IMR-90 (cell line): ENCODE results near the gene HMGA1. TPM values are rescaled to one million over a fixed set of nuclear protein-coding genes. Genes with fewer than 3 reads are reported as not detected.

Experiments used
- ATAC-seq: fragments of 200-7000 bp; cut with Tn5 transposase; 2 replicates; pipeline ENCODE4 v1.9.1; 2020; ENCODE audit warnings: low read depth, mild to moderate bottlenecking, moderate library complexity
- BruUV-seq: library from RNA; stranded (reverse); fragments of 400-500 nt; replicated peaks from 2 replicates; lab custom pipeline; 2021; lab: Mats Ljungman, UMichigan
- CTCF ChIA-PET: fragments of 300-600 bp; formaldehyde crosslinking; extraction: SDS; loops from one replicate; lab custom pipeline; 2021; ENCODE audit warnings: antibody characterized with exemption; lab: Yijun Ruan, JAX
- POLR2A ChIA-PET: fragments of 300-600 bp; sonication (Branson Sonifier 250); formaldehyde crosslinking; loops from one replicate; lab custom pipeline; 2022; ENCODE audit warnings: antibody characterized with exemption; ENCODE audit not compliant: unreplicated experiment; lab: Charles Lee
- DNase-seq: peaks from one replicate; pipeline ENCODE4 v3.0.0; 2013
- H2AFZ ChIP-seq: replicated peaks from 2 replicates; pipeline ENCODE3; 2013; ENCODE audit warnings: low read length, mild to moderate bottlenecking; ENCODE audit not compliant: poor library complexity
- H2AK5ac ChIP-seq: 2 replicates; pipeline ENCODE4 v1.6.1; 2013; ENCODE audit warnings: low read depth, low read length, inconsistent platforms
- H2AK9ac ChIP-seq: replicated peaks from 2 replicates; pipeline ENCODE3; 2013; ENCODE audit warnings: mild to moderate bottlenecking, low read depth, low read length, moderate library complexity; ENCODE audit not compliant: poor library complexity
- H2BK120ac ChIP-seq: 2 replicates; pipeline ENCODE4 v1.6.1; 2013; ENCODE audit warnings: low read depth, low read length, inconsistent platforms
- H2BK15ac ChIP-seq: 3 replicates; pipeline ENCODE4 v1.6.1; 2013; ENCODE audit warnings: low read depth, low read length, inconsistent platforms
- H2BK20ac ChIP-seq: 2 replicates; pipeline ENCODE4 v1.6.1; 2013; ENCODE audit warnings: low read depth, mild to moderate bottlenecking, inconsistent platforms, low read length, moderate library complexity
- H2BK5ac ChIP-seq: 2 replicates; pipeline ENCODE4 v1.6.1; 2013; ENCODE audit warnings: mild to moderate bottlenecking, low read depth, low read length, inconsistent platforms; ENCODE audit not compliant: poor library complexity, severe bottlenecking
- H3K14ac ChIP-seq: replicated peaks from 2 replicates; pipeline ENCODE4 v1.6.1; 2013; ENCODE audit warnings: low read depth, low read length, inconsistent platforms
- H3K18ac ChIP-seq: 2 replicates; pipeline ENCODE4 v1.6.1; 2013; ENCODE audit warnings: low read depth, low read length, control low read depth
- H3K23ac ChIP-seq: 2 replicates; pipeline ENCODE4 v1.6.1; 2013; ENCODE audit warnings: low read depth, low read length, inconsistent platforms
- H3K27ac ChIP-seq: 2 replicates; pipeline ENCODE4 v1.5.1; 2013; ENCODE audit warnings: mild to moderate bottlenecking, control low read depth, low read length; ENCODE audit not compliant: insufficient read depth
- H3K27me3 ChIP-seq: 2 replicates; pipeline ENCODE4 v1.6.1; 2013; ENCODE audit warnings: low read length; ENCODE audit not compliant: control insufficient read depth, insufficient read depth
- H3K36me3 ChIP-seq: 2 replicates; pipeline ENCODE4 v1.6.1; 2013; ENCODE audit warnings: low read length, mixed read lengths; ENCODE audit not compliant: control insufficient read depth, insufficient read depth
- H3K4ac ChIP-seq: 2 replicates; pipeline ENCODE4 v1.6.1; 2013; ENCODE audit warnings: low read depth, low read length, inconsistent platforms
- H3K4me1 ChIP-seq: 2 replicates; pipeline ENCODE4 v1.6.1; 2013; ENCODE audit warnings: low read length, mixed read lengths; ENCODE audit not compliant: control insufficient read depth, insufficient read depth
- H3K4me2 ChIP-seq: 2 replicates; pipeline ENCODE4 v1.6.1; 2013; ENCODE audit warnings: low read depth, mild to moderate bottlenecking, control low read depth, low read length, moderate library complexity
- H3K4me3 ChIP-seq: 2 replicates; pipeline ENCODE4 v1.5.1; 2013; ENCODE audit warnings: low read depth, mild to moderate bottlenecking, control low read depth, low read length, moderate library complexity; ENCODE audit not compliant: insufficient read depth
- H3K56ac ChIP-seq: 2 replicates; pipeline ENCODE4 v1.6.1; 2013; ENCODE audit warnings: low read length, inconsistent platforms; ENCODE audit not compliant: insufficient read depth; ENCODE audit errors: extremely low read depth
- H3K79me1 ChIP-seq, 2 experiments: 2 replicates each; pipeline ENCODE4 v1.6.1; 2013; ENCODE audit warnings: low read length in 2 of 2, inconsistent platforms in 1 of 2, low read depth in 1 of 2
- H3K9ac ChIP-seq: 2 replicates; pipeline ENCODE4 v1.6.1; 2013; ENCODE audit warnings: low read depth, low read length, control low read depth
- H3K9me1 ChIP-seq: 2 replicates; pipeline ENCODE4 v1.6.1; 2013; ENCODE audit warnings: low read length, inconsistent platforms; ENCODE audit not compliant: insufficient read depth
- H3K9me3 ChIP-seq: 2 replicates; pipeline ENCODE4 v1.6.1; 2013; ENCODE audit warnings: low read length; ENCODE audit not compliant: control insufficient read depth, insufficient read depth
- H4K20me1 ChIP-seq: 2 replicates; pipeline ENCODE4 v1.6.1; 2013; ENCODE audit warnings: low read length, inconsistent platforms; ENCODE audit not compliant: insufficient read depth
- H4K5ac ChIP-seq: 2 replicates; pipeline ENCODE4 v1.6.1; 2013; ENCODE audit warnings: mild to moderate bottlenecking, low read depth, low read length, control low read depth
- H4K8ac ChIP-seq, 2 experiments: 2 replicates each; pipeline ENCODE4 v1.6.1; 2013; ENCODE audit warnings: low read depth in 2 of 2, low read length in 2 of 2, control low read depth in 1 of 2, inconsistent platforms in 1 of 2
- H4K91ac ChIP-seq: 2 replicates; pipeline ENCODE4 v1.6.1; 2013; ENCODE audit warnings: low read depth, low read length, inconsistent platforms; ENCODE audit not compliant: insufficient read depth
- BHLHE40 ChIP-seq: fragments of 150-350 bp; IDR thresholded peaks from 2 replicates; pipeline ENCODE4 v1.6.1; 2016; ENCODE audit warnings: mild to moderate bottlenecking, low read depth, low read length
- CEBPB ChIP-seq: IDR thresholded peaks from 2 replicates; pipeline ENCODE4 v1.6.1; 2012; ENCODE audit warnings: low read depth, low read length, improper control_type of control experiment
- CHD1 ChIP-seq: IDR thresholded peaks from 2 replicates; pipeline ENCODE4 v1.6.1; 2012; ENCODE audit warnings: low read depth, low read length, improper control_type of control experiment
- CTCF ChIP-seq: conservative IDR thresholded peaks from 2 replicates; pipeline ENCODE4 v1.5.1; 2012; ENCODE audit warnings: mild to moderate bottlenecking, low read depth, low read length, improper control_type of control experiment
- ELK1 ChIP-seq: fragments of 150-350 bp; IDR thresholded peaks from 2 replicates; pipeline ENCODE4 v1.6.1; 2016; ENCODE audit warnings: low read depth, mild to moderate bottlenecking, low read length, moderate library complexity, borderline replicate concordance
- FOS ChIP-seq: fragments of 150-350 bp; IDR thresholded peaks from 2 replicates; pipeline ENCODE4 v1.6.1; 2016; ENCODE audit warnings: low read depth, low read length
- MAFK ChIP-seq: IDR thresholded peaks from 2 replicates; pipeline ENCODE4 v1.6.1; 2012; ENCODE audit warnings: low read depth, low read length, improper control_type of control experiment
- MAZ ChIP-seq: IDR thresholded peaks from 2 replicates; pipeline ENCODE4 v1.6.1; 2012; ENCODE audit warnings: low read depth, mild to moderate bottlenecking, low read length, improper control_type of control experiment, moderate library complexity, borderline replicate concordance
- MXI1 ChIP-seq: IDR thresholded peaks from 2 replicates; pipeline ENCODE4 v1.6.1; 2012; ENCODE audit warnings: low read depth, mild to moderate bottlenecking, low read length, moderate library complexity, borderline replicate concordance
- NFE2L2 ChIP-seq: fragments of 150-350 bp; IDR thresholded peaks from 2 replicates; pipeline ENCODE4 v1.6.1; 2016; ENCODE audit warnings: low read depth, mild to moderate bottlenecking, low read length
- POLR2A ChIP-seq: IDR thresholded peaks from 2 replicates; pipeline ENCODE4 v1.6.1; 2012; ENCODE audit warnings: mild to moderate bottlenecking, low read depth, low read length
- RAD21 ChIP-seq: IDR thresholded peaks from 2 replicates; pipeline ENCODE4 v1.6.1; 2012; ENCODE audit warnings: low read length, improper control_type of control experiment
- RCOR1 ChIP-seq: IDR thresholded peaks from 2 replicates; pipeline ENCODE4 v1.6.1; 2012; ENCODE audit warnings: mild to moderate bottlenecking, low read length, improper control_type of control experiment; ENCODE audit not compliant: insufficient replicate concordance
- RFX5 ChIP-seq: IDR thresholded peaks from 2 replicates; pipeline ENCODE4 v1.8.0; 2012; ENCODE audit warnings: low read depth, mild to moderate bottlenecking, low read length, moderate library complexity
- SMC3 ChIP-seq: fragments of 150-350 bp; IDR thresholded peaks from 2 replicates; pipeline ENCODE4 v1.6.1; 2016; ENCODE audit warnings: low read depth, mild to moderate bottlenecking, antibody characterized with exemption, low read length, moderate library complexity
- USF2 ChIP-seq: fragments of 150-350 bp; IDR thresholded peaks from 2 replicates; pipeline ENCODE4 v1.6.1; 2017; ENCODE audit warnings: mild to moderate bottlenecking, antibody characterized with exemption, low read length, low read depth
- WGBS, 2 experiments: methylation state at CpG; one replicate each; pipeline versions ENCODE4 v1.1.5 to v1.1.7; 2013; ENCODE audit warnings: missing lambda C conversion rate in 2 of 2; ENCODE audit not compliant: insufficient read length in 1 of 2; ENCODE audit errors: extremely low coverage in 2 of 2; 5-methylcytosine and 5-hydroxymethylcytosine counted together
- dilution Hi-C: fragments of 300-500 bp; cut with HindIII; formaldehyde crosslinking; loops from one replicate; pipeline ENCODE4 v1.14.3; 2018; ENCODE audit warnings: low sequenced_read_pairs; ENCODE audit not compliant: unreplicated experiment
- in situ Hi-C: fragments of 300-500 bp; cut with MboI; formaldehyde crosslinking; loops from 3 replicates; pipeline ENCODE4 v1.14.3; 2019; ENCODE audit warnings: low sequenced_read_pairs, inconsistent platforms, mixed read lengths
- intact Hi-C: fragments of 100-400 bp; cut with micrococcal nuclease; formaldehyde crosslinking; loops from 2 replicates; pipeline ENCODE4 v1.10.0; 2022
- polyA plus RNA-seq, 3 experiments: library from polyadenylated mRNA; depleted of rRNA; stranded (reverse); fragments of >200 nt; gene quantifications; 2 replicates each; pipeline ENCODE4 v1.2.3, GENCODE V29; 2012; ENCODE audit warnings: low replicate concordance in 1 of 3
- total RNA-seq: library from RNA; depleted of rRNA; stranded (reverse); fragments of >200 nt; gene quantifications from 2 replicates; pipeline ENCODE4 v1.2.3, GENCODE V29; 2012

Gene HMGA1
- total and polyA plus RNA-seq, 2 of the 4 experiments (the other 2 are of a cell fraction) = 101 to 589 TPM

- no peak overlapping the region for H2BK120ac ChIP-seq
- ATAC-seq (no peak), DNase-seq (no peak)
- H3K27me3 ChIP-seq = no peaks in the 10 kb centered on the region
- H2BK5ac ChIP-seq = no peak overlapping the region
- no peak overlapping the region for H3K14ac ChIP-seq
- H4K91ac ChIP-seq = no peak overlapping the region
- no peak overlapping the region for H3K4ac ChIP-seq
- no peak overlapping the region for H3K4me2 ChIP-seq
- H2AK5ac ChIP-seq = no peak overlapping the region
- POLR2A ChIA-PET = no interaction called here
- no peak overlapping the region for H3K18ac ChIP-seq
- no peak overlapping the region for H2AFZ ChIP-seq
- H3K9me3 ChIP-seq = no peaks in the 10 kb centered on the region
- H2AK9ac ChIP-seq = no peak overlapping the region
- intact Hi-C loops = no loop called here
- dilution Hi-C loops = no loop called here
- H3K27ac ChIP-seq = no peak overlapping the region
- no peak overlapping the region for H3K4me3 ChIP-seq
- no CpG with 5 or more reads among the region's 1 CpG for WGBS, 2 experiments
- CTCF ChIA-PET = no interaction called here
- 0 out of 2 replicates have a peak, but pooled peaks cover 1% of the 10 kb centered on the region for H3K36me3 ChIP-seq
- H3K23ac ChIP-seq = no peak overlapping the region
- BruUV-seq = no TSS peak
- no peak overlapping the region for H3K9ac ChIP-seq
- TF ChIP-seq USF2 = no peak
- TF ChIP-seq CEBPB = no peak
- no peak for TF ChIP-seq RCOR1
- no peak for TF ChIP-seq NFE2L2
- TF ChIP-seq ELK1 = no peak
- no peak for TF ChIP-seq CTCF
- no peak for TF ChIP-seq FOS
- no peak for TF ChIP-seq BHLHE40
- TF ChIP-seq MAFK = no peak
- TF ChIP-seq SMC3 = no peak
- no peak for TF ChIP-seq MAZ
- no peak for TF ChIP-seq RAD21
- no peak for TF ChIP-seq RFX5
- no peak for TF ChIP-seq CHD1
- no peak for TF ChIP-seq MXI1
- TF ChIP-seq POLR2A = no peak
- in situ Hi-C loops = no loop called here
- H4K20me1 ChIP-seq = no peaks in the 10 kb centered on the region; the same call in 1 of the 2 replicates
- no peak overlapping the region for H3K56ac ChIP-seq
- no peak overlapping the region for H2BK20ac ChIP-seq
- H3K79me1 ChIP-seq = no peaks in the 10 kb centered on the region
- H3K4me1 ChIP-seq = 0 out of 2 replicates have a peak, but pooled peaks cover 2% of the 10 kb centered on the region
- peaks cover 11% of the 10 kb centered on the region; the same call in 1 of the 2 replicates for H3K9me1 ChIP-seq
- H4K5ac ChIP-seq = no peak overlapping the region
- no peak overlapping the region for H4K8ac ChIP-seq
- H2BK15ac ChIP-seq = no peak overlapping the region
Observed at GRCh38 chr6:34274129-34274528, 37.5 kb downstream of the HMGA1 start.
